ENCODE data around the gene TAOK3. TPM values are rescaled to one million over a fixed set of nuclear protein-coding genes. Genes with fewer than 3 reads are reported as not detected.

Gene TAOK3
- total and polyA plus RNA-seq, 9 of the 15 experiments (the other 6 are each of a cell fraction or from before 2014, with no cell fraction given): 24.3 to 83.5 (median 47.1) TPM

GRCh38 chr12:118288174-118288573 is 84.5 kb downstream of the TAOK3 start (continued):
- TF ChIP-seq SRF (CRISPR knock-in tag; IDR thresholded peaks at IDR 0.05) (peak in 1 of 2 experiments; percentile 73; a peak in 2 of 4 replicates), MGA (IDR thresholded peaks at IDR 0.05) (no peak), ARID3A (IDR thresholded peaks at IDR 0.05; ENCODE audit: borderline replicate concordance, low read depth, low read length) (peak; percentile 20; the same call in 1 of the 2 replicates), VEZF1 (CRISPR knock-in tag; IDR thresholded peaks at IDR 0.05) (no peak), NELFE (IDR thresholded peaks at IDR 0.05; ENCODE audit: insufficient read depth, insufficient read length) (no peak), SMARCA4 (IDR thresholded peaks at IDR 0.05) (peak; percentile 56; the same call in 1 of the 2 replicates), POLR2A (conservative IDR thresholded peaks at IDR 0.05) (no peak)
- TF ChIP-seq, protein P1, sequence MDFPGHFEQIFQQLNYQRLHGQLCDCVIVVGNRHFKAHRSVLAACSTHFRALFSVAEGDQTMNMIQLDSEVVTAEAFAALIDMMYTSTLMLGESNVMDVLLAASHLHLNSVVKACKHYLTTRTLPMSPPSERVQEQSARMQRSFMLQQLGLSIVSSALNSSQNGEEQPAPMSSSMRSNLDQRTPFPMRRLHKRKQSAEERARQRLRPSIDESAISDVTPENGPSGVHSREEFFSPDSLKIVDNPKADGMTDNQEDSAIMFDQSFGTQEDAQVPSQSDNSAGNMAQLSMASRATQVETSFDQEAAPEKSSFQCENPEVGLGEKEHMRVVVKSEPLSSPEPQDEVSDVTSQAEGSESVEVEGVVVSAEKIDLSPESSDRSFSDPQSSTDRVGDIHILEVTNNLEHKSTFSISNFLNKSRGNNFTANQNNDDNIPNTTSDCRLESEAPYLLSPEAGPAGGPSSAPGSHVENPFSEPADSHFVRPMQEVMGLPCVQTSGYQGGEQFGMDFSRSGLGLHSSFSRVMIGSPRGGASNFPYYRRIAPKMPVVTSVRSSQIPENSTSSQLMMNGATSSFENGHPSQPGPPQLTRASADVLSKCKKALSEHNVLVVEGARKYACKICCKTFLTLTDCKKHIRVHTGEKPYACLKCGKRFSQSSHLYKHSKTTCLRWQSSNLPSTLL (IDR thresholded peaks at IDR 0.05): no peak

All from K562 (cell line).